ENCODE results near the gene SAT2.

SAT2 gene

DNA sequence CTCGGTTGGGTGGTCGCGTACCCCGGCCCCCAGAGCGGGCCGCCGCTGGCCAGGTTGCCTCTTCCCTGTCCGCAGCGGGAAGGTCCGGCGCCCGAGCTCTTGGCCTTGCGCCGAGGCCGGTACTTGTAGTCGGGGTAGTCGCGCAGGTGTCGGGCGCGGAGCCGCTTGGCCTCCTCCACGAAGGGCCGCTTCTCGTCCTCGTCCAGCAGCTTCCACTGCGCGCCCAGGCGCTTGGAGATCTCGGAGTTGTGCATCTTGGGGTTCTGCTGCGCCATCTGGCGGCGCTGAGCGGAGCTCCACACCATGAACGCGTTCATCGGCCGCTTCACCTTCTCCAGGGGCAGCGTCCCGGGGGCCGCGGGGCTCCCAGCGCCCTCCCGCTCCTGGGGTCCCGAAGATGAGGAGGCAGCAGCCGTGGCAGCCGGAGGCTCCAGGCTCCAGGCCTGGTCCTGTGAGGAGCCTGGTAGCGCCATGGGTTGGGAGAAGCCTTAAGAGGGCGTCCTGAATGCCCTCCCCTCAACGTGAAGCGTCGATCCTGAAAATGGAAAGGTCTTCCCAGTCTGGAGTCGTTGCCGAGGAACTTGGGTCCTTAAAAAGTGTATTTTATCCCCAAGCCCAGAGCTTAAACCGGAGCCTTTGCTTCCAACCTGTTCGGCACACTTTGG lies 38.3 kb downstream of the SAT2 start:
- TF ChIP-seq POLR2AphosphoS5 (IDR thresholded peaks at IDR 0.05; ENCODE audit: low read depth, low read length): peak; percentile 8
- TF ChIP-seq POLR2A (IDR thresholded peaks at IDR 0.05; ENCODE audit: low read depth, low read length): no peak
- FAIRE-seq: peak; percentile 48
- peak; percentile 85 for DNase-seq (ENCODE audit: insufficient read length)

DNA sequence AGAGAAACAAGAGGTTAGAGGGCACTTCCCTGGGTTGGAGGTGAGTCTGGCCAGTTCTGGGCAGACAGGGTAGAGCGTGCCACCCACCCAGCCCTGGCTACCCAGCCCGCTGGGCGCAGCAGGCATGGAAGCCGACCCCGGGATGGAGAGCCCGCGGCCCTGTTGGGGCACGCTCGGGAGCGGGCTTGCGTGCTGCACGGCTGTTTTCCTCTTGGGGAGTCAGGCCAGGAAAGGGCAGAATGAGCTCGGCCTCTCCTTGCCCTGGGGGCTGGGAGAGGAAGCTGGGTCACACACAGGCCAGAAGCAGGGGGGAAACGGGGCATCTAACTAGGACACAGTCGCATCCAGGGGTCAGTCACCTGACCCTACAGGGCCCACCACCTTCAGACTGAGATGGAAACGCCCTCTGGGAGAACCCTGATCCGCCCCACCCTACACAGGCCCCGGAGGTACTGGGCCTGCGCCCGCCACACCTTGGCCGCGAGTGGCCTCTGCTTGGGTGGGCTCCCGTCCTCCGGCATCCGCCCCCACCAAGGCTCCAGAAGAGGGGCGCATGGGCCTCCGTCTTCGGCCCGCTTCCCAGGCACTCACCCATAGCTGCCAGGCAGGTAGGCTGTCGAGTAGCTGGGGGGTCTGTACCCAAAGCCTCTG lies 38.9 kb downstream of the SAT2 start:
- DNase-seq (ENCODE audit: insufficient read length) (no peak), FAIRE-seq (no peak)
- TF ChIP-seq POLR2AphosphoS5 (IDR thresholded peaks at IDR 0.05; ENCODE audit: low read depth, low read length) (no peak; the same call in 1 of the 2 replicates), POLR2A (IDR thresholded peaks at IDR 0.05; ENCODE audit: low read depth, low read length) (no peak), TAF1 (IDR thresholded peaks at IDR 0.05; ENCODE audit: borderline replicate concordance, low read depth, low read length) (no peak)

DNA sequence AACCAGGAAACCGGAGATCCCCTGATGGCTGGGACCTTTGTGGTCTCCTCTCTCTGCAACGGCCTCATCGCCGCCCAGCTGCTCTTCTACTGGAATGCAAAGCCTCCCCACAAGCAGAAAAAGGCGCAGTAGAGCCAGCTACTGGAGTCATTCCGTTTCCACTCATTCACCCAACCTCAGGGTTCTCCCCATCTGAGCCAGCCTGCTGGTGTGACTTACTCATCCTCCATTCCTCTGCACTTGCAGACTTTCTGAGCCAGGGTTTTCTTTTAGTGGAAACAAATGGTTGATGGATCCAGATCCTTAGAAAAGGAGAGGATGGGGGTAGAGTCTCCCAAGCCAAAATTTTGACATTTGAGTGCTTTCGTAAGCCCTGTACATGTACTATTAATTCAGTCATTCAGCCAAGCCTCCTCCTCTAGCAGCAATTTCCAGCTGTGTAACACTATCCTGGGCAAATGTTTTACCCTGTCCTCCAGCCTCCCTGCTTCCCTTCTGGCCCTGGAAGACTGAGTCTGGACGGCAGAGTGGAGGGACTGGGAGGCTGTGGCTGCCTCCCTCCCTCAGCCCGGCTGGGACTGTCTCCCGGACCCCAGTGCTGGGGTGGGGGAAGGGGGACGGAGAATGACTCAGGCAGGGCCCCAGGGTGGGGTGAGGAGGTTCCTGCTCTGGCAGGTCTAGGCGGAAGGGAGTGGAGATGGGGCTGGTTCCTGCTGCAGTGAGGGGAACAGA lies 40.0 kb downstream of the SAT2 start:
- no peak for FAIRE-seq
- TF ChIP-seq POLR2A (IDR thresholded peaks at IDR 0.05; ENCODE audit: low read depth, low read length): no peak
- DNase-seq (ENCODE audit: insufficient read length): no peak

DNA sequence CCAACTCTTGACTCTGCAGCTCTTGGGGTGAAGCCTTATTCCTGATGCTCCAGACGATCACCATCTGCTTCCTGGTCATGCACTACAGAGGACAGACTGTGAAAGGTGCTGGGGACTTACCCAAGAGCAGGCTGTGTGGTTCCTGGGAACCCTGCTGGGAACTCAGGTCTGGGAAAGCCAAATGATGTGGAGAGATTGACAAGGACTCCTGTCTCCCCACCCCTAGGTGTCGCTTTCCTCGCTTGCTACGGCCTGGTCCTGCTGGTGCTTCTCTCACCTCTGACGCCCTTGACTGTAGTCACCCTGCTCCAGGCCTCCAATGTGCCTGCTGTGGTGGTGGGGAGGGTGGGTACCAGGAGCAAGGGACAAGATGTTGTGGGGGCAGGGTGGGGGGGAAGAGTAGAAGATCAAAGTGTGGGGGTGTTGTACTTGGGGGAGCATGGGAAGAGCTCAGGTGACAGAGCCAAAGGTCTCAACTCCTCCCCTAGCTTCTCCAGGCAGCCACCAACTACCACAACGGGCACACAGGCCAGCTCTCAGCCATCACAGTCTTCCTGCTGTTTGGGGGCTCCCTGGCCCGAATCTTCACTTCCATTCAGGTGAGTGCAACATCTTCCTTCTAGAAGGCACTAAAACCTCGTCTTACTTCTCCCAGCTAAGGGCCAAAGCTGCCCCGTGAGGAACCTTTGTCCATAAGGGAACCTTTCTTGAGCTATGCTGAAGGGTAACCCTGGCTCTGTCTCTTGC lies 40.8 kb downstream of the SAT2 start:
- FAIRE-seq: no peak
- TF ChIP-seq POLR2AphosphoS5 (IDR thresholded peaks at IDR 0.05; ENCODE audit: low read depth, low read length): no peak
- no peak for TF ChIP-seq TAF1 (IDR thresholded peaks at IDR 0.05; ENCODE audit: borderline replicate concordance, low read depth, low read length)
- no peak for TF ChIP-seq POLR2A (IDR thresholded peaks at IDR 0.05; ENCODE audit: low read depth, low read length)
- DNase-seq (ENCODE audit: insufficient read length): no peak

DNA sequence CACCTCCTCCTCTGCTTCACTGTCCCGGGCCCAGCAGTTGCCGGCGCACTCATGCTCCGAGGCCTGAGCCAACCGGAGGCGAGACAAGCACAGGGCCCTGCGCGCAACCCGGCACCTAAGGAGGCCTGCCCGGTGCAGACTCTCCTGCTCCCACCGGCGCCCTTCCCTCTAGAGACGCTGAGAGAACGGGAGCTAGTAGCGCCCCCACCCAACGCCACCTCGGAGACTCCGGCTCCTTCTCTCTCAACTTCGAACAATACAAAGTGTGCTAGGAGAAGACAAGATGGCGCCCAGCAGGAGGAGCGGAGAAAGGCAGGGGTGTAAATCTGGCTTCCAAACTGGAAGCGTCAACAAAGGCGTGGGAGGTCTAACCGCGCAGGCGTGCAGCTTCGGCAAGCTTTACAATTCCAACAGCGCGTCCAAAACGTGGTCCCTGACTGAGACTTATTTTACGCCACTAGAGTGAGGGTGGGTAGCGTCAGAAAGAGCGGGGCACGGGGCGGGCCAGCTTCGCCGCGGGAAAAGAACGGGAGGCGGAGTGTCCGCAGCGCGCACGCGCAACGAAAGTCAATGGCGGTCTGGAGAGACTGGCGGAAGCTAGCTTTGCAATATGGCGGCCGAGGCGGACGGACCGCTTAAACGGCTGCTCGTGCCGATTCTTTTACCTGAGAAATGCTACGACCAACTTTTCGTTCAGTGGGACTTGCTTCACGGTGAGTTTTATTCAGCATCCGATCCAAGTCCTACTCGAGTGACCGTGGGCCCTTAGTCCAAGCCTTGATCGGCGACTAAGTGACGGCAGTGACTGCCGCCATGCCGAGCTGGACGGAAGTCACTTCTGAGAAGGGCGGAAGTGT lies 44.1 kb downstream of the SAT2 start, which contains the start of gene MPDU1:
MPDU1 (plus strand) TSS at position 600 of the 857 bp plus-strand sequence; CDS start at position 611, 11 bp downstream.
- FAIRE-seq (peak; percentile 99), DNase-seq (ENCODE audit: insufficient read length) (peak; percentile 87)
- TF ChIP-seq TAF1 (IDR thresholded peaks at IDR 0.05; ENCODE audit: borderline replicate concordance, low read depth, low read length) (peak; percentile 94), POLR2AphosphoS5 (IDR thresholded peaks at IDR 0.05; ENCODE audit: low read depth, low read length) (peak; percentile 91), POLR2A (IDR thresholded peaks at IDR 0.05; ENCODE audit: low read depth, low read length) (peak; percentile 97)

DNA sequence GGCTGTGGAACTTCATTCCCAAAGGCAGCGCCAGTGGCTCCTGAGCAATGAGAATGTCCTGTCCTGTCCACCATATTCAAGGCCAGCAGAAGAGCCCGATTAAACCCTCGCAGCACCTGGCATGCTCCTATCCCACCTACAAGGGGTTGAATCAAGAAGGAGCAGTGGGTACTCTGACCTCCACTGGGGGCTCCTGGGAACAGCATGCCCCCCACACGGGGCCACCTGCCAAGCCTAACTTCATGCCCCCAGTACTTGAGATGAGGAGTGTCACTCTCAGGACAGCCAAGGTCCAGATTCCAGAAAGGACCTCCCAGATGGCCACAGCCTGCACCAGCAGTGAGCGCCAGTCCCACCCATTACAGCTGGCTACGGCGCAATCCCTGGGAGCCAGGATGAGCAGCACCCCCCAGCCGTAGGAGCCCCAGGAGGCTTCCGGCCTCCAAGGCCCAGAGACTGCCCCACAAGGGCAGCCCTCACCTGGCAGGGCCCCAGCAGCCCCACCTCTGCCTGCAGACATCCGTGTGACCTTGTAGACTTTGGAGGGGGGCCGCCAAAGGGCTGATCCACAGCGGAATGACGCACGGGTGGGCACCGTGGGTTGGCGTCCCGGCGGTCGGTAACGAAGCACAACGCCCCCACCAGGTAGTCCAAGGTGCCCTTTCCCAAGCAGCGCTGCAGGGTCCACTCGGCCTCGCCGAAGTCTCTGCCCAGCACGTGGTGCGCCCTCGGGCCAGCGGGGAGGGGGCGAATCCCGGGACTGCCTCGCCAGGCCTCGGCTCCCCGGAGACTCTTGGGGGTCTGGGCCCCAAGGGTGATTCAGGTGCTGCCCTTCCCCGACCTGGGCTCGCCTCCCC lies 45.0 kb downstream of the SAT2 start:
- FAIRE-seq: no peak
- no peak for DNase-seq (ENCODE audit: insufficient read length)
- TF ChIP-seq POLR2AphosphoS5 (IDR thresholded peaks at IDR 0.05; ENCODE audit: low read depth, low read length): no peak
- no peak for TF ChIP-seq TAF1 (IDR thresholded peaks at IDR 0.05; ENCODE audit: borderline replicate concordance, low read depth, low read length)
- no peak for TF ChIP-seq POLR2A (IDR thresholded peaks at IDR 0.05; ENCODE audit: low read depth, low read length)

DNA sequence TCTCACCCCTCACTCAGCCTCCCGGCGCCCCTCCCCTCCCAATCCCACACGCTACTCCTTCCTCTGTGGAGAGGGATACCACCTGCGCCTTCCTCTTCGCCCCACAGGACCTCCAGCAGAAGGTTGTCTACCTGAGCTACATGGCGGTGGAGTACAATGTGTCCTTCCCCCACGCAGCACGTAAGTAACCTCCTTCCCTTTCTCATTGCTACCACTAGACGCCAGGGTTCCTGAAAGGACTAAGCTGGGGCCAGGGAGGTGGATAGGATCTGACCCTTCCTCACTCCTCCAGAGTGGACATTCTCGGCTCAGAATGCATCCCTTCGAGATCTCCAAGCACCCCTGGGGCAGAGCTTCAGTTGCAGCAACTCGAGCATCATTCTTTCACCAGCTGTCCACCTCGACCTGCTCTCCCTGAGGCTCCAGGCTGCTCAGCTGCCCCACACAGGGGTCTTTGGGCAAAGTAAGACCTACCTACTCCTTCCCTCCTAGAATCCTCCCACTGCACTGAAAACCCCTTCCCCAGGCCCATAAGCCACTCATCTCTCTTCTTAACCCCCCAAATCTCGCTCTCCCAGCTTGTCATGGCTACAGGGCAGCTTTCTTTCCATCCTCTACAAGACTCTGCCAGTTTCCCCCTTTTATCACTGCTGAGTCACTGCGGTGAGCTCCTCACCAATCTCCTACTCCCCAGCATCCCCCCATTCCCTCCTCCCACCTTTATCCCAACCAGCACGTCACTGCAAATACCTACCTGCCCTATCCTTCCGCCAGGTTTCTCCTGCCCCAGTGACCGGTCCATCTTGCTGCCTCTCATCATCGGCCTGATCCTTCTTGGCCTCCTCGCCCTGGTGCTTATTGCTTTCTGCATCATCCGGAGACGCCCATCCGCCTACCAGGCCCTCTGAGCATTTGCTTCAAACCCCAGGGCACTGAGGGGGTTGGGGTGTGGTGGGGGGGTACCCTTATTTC lies 46.7 kb downstream of the SAT2 start:
- FAIRE-seq: no peak
- no peak for DNase-seq (ENCODE audit: insufficient read length)
- TF ChIP-seq POLR2A (IDR thresholded peaks at IDR 0.05; ENCODE audit: low read depth, low read length) (no peak), POLR2AphosphoS5 (IDR thresholded peaks at IDR 0.05; ENCODE audit: low read depth, low read length) (no peak), TAF1 (IDR thresholded peaks at IDR 0.05; ENCODE audit: borderline replicate concordance, low read depth, low read length) (no peak)

DNA sequence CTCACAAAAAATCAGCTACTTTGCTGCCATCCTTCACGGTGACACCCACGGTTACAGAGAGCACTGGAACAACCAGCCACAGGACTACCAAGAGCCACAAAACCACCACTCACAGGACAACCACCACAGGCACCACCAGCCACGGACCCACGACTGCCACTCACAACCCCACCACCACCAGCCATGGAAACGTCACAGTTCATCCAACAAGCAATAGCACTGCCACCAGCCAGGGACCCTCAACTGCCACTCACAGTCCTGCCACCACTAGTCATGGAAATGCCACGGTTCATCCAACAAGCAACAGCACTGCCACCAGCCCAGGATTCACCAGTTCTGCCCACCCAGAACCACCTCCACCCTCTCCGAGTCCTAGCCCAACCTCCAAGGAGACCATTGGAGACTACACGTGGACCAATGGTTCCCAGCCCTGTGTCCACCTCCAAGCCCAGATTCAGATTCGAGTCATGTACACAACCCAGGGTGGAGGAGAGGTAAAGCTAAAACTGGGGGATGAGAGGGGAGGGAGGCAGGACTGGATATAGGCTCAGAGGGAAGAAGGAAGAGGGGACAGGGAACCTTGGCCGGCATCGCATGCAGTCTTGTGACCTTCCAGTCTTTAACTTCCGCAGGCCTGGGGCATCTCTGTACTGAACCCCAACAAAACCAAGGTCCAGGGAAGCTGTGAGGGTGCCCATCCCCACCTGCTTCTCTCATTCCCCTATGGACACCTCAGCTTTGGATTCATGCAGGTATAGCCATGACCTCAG lies 47.6 kb downstream of the SAT2 start:
- TF ChIP-seq POLR2A (IDR thresholded peaks at IDR 0.05; ENCODE audit: low read depth, low read length) (no peak), POLR2AphosphoS5 (IDR thresholded peaks at IDR 0.05; ENCODE audit: low read depth, low read length) (no peak; the same call in none of the 2 replicates), TAF1 (IDR thresholded peaks at IDR 0.05; ENCODE audit: borderline replicate concordance, low read depth, low read length) (no peak)

More for the DNA sequence above, 47.6 kb downstream of the SAT2 start:
- peak; percentile 77 for FAIRE-seq
- no peak for DNase-seq (ENCODE audit: insufficient read length)

All from GM12892 (cell line).